ENCODE data around the gene AEBP1.

AEBP1 gene

DNA sequence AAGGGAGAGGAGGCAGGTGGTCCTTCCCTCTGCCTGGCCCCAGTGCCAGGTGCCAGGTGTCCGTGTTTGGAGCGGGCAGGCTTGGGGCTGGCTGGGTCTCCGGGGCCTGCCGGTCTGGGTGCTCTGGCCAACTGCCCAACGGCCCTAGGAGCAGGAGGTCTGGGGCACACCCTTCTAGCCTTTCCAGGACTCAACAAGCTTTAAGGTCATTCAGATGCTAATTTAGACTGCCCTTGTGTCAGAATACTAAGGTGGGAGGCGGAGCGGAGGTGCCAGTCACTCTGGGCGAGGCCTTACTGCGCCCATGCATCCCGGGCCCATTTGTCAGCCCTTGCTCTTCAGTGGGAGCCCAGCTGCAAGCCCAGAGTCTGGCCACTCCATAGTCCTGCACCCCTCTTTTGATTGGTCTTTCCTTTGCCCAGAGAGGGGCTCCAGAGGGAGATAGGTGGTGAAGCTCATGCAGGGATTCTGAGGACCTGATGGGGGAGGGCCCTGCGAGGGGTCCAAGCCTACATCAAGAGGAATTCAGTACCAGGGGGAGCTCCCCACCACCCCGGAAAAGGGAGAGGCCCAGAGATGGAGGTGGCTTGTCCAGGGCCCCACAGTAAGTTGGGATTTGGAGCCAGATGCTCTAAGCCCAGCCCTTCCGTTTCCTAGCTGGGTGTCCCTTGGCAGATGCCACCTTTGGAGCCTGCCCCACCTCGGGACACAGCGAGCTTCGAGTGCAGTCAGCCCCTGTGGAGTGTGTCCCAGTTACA, 40.1 kb upstream of the AEBP1 start:
- H3K9me3 Mint-ChIP-seq = no peaks in the 10 kb centered on the region
- H3K27ac Mint-ChIP-seq = no peak overlapping the region
- no peak overlapping the region for H3K4me3 Mint-ChIP-seq
- peaks cover 17% of the 10 kb centered on the region for H3K36me3 Mint-ChIP-seq (ENCODE audit: low read depth)
- H3K4me1 Mint-ChIP-seq (ENCODE audit: low read depth) = peaks cover 33% of the 10 kb centered on the region
- no peaks in the 10 kb centered on the region for H3K27me3 Mint-ChIP-seq

DNA sequence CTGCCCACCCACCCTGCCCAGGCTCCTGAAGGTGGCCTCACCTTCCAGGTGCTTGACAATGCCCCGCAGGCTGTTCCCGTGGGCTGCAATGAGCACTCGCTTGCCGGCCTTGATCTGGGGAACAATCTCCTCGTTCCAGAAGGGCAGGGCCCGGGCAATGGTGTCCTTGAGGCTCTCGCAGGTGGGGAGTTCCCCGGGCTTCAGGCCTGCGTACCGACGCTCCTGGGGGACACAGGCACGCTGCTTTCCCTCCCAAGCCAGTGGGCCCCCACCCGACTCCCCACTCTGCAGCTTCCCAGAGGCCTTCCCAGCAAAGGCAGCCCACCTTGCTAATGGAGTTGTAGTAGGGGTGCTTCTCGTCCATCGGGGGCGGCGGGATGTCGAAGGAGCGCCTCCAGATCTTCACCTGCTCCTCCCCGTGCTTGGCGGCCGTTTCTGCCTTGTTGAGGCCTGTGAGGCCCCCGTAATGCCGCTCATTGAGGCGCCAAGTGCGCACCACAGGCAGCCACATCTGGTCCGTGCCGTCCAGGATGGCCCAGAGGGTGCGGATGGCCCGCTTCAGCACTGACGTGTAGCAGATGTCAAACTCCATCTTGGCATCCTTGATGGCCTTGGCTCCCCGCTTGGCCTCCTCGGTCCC, 39.2 kb upstream of the AEBP1 start:
- no peaks in the 10 kb centered on the region for H3K9me3 Mint-ChIP-seq
- no peaks in the 10 kb centered on the region for H3K27me3 Mint-ChIP-seq
- H3K36me3 Mint-ChIP-seq (ENCODE audit: low read depth) = peaks cover 17% of the 10 kb centered on the region
- peaks cover 29% of the 10 kb centered on the region for H3K4me1 Mint-ChIP-seq (ENCODE audit: low read depth)
- no peak overlapping the region for H3K4me3 Mint-ChIP-seq
- H3K27ac Mint-ChIP-seq = peak overlapping the region; percentile 31

DNA sequence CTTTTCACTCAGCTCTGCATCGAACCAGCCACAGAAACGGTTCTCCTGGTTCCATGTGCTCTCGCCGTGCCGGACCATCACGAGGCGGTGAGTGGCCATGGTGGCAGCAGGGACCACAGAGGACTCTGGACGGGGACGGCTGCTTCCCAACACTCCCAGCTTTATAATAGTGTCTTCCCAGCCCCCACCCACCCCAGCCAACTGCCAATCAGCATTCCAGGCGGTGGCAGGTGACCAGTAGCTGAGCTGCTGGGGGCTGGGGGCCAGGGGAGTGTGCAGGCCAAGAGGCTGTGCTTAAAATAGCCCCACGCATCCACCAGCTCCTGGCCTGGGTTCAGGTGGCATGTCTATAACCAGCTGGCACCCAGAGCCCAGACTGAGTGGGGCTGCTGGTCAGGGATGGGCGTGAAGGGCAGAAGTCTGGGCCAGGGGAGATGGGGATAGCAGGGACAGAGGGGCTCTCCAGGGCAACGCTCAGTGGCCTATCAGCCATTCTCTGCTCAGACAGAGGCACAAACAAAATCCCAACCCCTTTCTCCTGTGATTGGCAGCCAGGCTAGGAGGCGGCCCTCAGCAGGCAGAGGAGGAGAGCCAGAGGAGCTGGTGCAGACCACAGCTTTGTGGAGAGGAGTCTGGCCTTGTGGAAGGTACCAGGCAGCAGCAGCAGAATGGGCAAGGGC, 38.6 kb upstream of the AEBP1 start, which contains the start of gene PGAM2:
TSS of gene PGAM2 (minus strand) at position 137 of the 680 bp plus-strand sequence. CDS start at position 99, 38 bp downstream.
- Mint-ChIP-seq H3K4me3 (no peak within 1 kb of the TSS), H3K27me3 (no peaks in the 10 kb centered on the region), H3K4me1 (ENCODE audit: low read depth) (peaks cover 27% of the 10 kb centered on the region), H3K9me3 (no peaks in the 10 kb centered on the region), H3K36me3 (ENCODE audit: low read depth) (peaks cover 14% of the 10 kb centered on the region), H3K27ac (peak within 1 kb of the TSS; percentile 31)

DNA sequence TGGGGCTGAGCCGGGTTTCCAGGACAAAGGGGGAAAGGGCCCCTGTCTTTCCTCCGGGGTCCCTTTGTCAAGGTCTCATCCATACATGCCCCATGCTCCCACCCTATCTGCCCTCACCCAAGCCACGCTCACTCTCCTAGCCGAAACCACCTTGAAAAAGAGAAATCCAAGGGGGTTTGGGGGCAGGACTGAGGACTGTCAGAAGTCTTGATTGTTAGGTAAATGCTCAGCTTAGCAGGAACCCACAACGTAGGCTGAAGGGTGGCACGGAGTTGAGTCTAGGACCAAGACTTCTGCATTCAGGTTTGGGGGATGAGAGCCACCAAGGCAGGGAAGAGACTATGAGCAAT, 38.1 kb upstream of the AEBP1 start:
- Mint-ChIP-seq H3K27ac (no peak overlapping the region), H3K27me3 (no peaks in the 10 kb centered on the region), H3K9me3 (no peaks in the 10 kb centered on the region), H3K36me3 (ENCODE audit: low read depth) (peaks cover 18% of the 10 kb centered on the region), H3K4me3 (no peak overlapping the region), H3K4me1 (ENCODE audit: low read depth) (peaks cover 31% of the 10 kb centered on the region)

DNA sequence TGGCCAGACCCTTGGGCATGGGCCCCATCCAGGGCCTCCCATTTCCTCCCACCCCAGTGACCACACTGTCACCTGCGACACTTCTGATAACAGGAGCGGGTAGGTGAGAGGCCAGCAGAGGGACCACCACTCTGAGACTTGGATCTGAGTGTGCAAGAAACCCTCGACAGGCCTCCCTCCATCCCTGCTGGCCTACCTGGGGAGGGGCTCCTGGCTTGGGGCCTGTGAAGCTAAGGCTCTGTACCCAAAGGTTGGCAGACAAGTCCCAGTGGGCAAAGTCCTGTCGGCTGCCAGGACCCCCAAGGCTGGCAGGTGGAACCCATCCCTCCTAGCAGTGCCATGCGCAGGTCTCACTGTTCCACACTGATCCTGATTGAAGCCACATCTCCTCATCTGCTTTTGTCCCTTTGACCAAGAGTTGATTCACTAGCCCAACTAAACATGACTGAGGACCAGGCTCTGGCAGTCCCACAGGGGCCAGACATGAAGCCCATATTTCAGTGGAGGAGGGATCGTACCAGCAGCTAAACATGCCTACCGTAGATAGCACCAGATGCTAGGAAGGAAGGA, 37.6 kb upstream of the AEBP1 start:
- Mint-ChIP-seq H3K9me3 (no peaks in the 10 kb centered on the region), H3K27ac (no peak overlapping the region)

DNA sequence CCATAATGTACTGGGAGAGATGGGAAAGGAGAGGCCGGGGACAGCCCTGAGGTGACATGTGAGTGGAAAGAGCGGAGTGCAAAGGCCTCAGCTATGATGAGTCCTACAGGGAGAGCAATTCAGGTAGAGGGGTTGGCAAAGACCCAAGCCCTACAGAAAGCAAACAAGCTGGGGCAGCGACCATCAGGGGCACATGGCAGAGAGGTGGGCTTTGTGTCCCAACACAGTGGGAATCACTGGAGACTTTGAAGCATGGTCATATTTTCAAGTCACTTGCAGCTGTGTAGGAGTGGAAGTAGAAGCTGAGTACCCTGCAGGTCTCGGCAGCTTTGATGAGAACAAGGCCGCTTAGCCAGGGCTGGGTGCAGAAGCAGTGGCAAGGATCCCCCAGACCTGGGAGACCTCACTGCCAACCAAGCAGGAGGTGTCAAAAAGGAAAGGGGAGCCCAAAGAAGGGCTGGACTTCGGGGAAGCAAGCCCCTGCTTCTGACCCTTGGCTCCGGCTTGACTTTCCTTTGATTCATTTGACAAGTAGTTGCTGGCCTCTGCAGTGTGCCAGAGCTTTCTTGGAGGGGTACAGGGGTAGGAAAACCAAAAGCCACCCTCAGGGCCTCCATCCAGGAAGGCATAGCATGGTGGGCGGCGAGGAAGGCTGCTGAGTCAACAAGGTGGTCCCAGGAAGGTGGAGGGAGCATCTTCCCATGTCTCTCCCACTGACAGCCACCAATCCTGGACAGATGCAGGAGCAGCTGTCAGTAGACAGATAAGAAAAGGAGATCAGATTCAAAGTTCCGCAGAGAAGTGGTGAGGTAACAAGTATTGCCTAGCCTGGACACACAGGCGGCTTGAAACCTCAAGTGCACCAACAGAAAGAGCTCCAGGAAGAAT, 36.8 kb upstream of the AEBP1 start:
- H3K4me1 Mint-ChIP-seq (ENCODE audit: low read depth) = peaks cover 35% of the 10 kb centered on the region
- no peak overlapping the region for H3K27ac Mint-ChIP-seq
- no peak overlapping the region for H3K4me3 Mint-ChIP-seq
- no peaks in the 10 kb centered on the region for H3K9me3 Mint-ChIP-seq
- no peaks in the 10 kb centered on the region for H3K27me3 Mint-ChIP-seq
- peaks cover 20% of the 10 kb centered on the region for H3K36me3 Mint-ChIP-seq (ENCODE audit: low read depth)

More for the DNA sequence above, 37.6 kb upstream of the AEBP1 start:
- H3K27me3 Mint-ChIP-seq = no peaks in the 10 kb centered on the region
- H3K4me1 Mint-ChIP-seq (ENCODE audit: low read depth) = peaks cover 33% of the 10 kb centered on the region
- H3K4me3 Mint-ChIP-seq = no peak overlapping the region
- H3K36me3 Mint-ChIP-seq (ENCODE audit: low read depth) = peaks cover 16% of the 10 kb centered on the region

DNA sequence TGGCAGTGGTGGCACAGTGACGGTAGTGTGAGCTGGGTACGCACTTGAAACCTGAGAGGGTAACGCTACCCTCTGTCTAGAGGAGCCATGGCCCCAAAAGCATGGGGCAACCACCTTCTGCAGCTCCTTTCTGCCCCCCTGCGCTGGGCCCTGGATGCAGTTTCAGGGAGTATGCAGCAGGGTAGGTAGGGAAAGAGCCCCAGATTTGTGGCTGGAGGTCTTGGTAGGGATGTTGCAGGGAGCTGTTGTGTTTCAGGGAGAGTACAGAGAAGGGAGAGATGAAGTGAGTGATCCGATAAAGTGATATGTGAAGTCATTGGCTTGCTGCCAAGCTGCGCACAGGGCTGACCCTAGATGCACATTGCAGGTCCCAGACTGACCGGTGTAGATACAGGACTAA, 36.1 kb upstream of the AEBP1 start:
- no peaks in the 10 kb centered on the region for H3K9me3 Mint-ChIP-seq
- H3K27me3 Mint-ChIP-seq = no peaks in the 10 kb centered on the region
- no peak overlapping the region for H3K4me3 Mint-ChIP-seq
- H3K36me3 Mint-ChIP-seq (ENCODE audit: low read depth) = peaks cover 25% of the 10 kb centered on the region
- H3K4me1 Mint-ChIP-seq (ENCODE audit: low read depth) = peaks cover 41% of the 10 kb centered on the region
- H3K27ac Mint-ChIP-seq = no peak overlapping the region

DNA sequence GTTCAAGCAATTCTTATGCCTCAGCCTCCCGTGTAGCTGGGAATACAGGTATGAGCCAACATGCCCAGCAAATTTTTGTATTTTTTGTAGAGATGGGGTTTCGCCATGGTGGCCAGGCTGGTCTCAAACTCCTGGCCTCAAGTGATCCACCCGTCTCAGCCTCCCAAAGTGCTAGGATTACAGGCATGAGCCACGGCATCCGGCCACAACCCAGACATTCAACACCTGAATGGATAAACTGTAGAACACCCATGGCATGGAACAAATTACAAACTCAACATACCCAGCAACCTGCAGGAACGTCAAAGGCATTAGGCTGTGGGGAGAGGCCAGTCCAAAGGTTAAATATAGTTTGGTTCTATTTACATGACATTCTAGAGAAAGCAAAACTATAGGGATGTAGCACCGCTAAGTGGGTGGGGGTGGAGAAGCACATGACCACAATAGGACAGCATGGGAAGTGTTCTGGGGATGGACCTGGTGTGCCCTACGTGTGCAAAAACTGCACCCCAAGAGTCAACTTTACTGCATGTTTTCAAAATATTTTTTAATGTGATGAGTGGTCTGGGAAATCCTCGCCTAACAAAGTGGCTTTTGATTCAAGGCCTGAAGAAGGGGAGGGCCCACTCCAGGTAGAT, 32.3 kb upstream of the AEBP1 start:
- no peaks in the 10 kb centered on the region for H3K27me3 Mint-ChIP-seq
- no peak overlapping the region for H3K27ac Mint-ChIP-seq
- H3K4me3 Mint-ChIP-seq = no peak overlapping the region
- peaks cover 54% of the 10 kb centered on the region for H3K36me3 Mint-ChIP-seq (ENCODE audit: low read depth)
- peaks cover 43% of the 10 kb centered on the region for H3K4me1 Mint-ChIP-seq (ENCODE audit: low read depth)
- H3K9me3 Mint-ChIP-seq = no peaks in the 10 kb centered on the region

DNA sequence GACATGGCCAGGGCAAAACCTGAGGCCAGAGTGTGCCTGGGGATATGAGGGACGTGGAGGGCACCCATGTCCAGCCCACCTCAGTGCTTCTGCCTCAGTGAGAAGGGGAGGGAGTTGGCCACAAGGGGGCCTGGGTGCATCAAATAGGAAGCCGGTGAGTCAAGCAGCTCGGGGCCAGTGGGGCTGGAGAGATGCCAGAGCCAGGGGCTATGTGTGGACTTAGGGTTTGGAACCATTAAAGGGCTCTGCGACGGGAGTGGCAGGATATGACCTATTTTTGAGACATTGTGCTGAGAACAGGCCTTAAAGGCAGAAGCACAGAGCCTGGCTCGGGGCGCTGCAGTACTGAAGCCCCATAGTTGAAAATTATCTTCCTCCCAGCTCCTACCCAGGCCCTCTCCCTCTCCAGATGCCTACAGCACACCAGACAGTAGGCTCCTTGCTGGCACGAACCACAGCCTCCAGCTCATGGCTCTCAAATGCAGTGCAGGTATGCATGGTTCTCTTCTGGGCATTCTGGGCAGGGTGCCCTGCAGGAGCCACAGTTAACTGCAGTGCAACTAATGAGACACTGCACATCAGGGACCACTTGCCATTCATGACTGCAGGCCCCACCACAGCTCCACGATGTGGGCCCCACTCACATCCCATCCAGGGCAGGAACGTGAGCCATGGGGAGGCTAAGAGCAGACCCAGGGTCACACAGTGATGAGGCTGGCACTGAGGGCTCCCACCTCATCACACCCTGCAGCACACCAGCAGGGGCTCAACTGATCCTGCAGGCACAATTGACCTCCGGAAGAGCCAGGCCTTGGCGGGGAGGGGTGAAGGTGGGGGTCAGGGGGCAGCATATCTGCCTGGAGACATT, 31.5 kb upstream of the AEBP1 start:
- Mint-ChIP-seq H3K27ac (no peak overlapping the region), H3K4me1 (ENCODE audit: low read depth) (peaks cover 47% of the 10 kb centered on the region), H3K9me3 (no peaks in the 10 kb centered on the region), H3K27me3 (no peaks in the 10 kb centered on the region), H3K36me3 (ENCODE audit: low read depth) (peaks cover 61% of the 10 kb centered on the region), H3K4me3 (no peak overlapping the region)

DNA sequence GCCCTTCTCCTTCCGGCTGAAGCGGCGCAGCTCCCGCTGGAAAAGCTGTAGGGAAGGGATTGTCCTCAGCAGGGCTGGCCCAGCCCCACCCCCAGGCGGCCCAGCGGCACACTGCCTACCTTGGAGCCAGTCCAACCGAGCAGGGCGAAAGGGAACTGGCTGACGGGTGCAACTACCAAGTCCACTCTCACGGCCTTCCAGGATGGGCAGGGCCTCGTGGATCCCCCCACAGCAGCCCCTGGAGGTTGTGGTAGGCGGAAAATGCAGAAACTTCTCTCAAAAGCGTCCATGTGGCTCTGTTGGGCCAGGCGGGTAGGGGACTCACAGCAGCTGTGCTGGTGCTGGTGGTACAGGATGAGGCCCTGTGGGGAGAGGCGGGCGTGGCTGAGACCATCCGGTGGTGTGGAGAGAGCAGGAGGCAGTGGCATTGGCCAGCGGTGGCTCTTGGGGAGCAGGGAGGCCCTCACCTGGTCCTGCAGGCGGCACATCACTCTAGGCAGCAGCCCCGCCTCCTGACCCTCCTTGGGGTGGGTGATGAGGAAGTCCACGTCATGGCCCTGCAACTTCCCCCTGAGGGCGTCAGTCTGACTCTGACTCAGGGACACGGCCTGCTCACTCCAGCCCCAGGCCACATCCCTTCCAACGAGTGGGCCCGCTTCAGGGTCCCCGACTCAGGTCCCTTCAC, 30.3 kb upstream of the AEBP1 start:
- no peaks in the 10 kb centered on the region for H3K27me3 Mint-ChIP-seq
- H3K27ac Mint-ChIP-seq = peak overlapping the region; percentile 61
- H3K4me3 Mint-ChIP-seq = no peak overlapping the region
- H3K36me3 Mint-ChIP-seq (ENCODE audit: low read depth) = peaks cover 73% of the 10 kb centered on the region
- H3K9me3 Mint-ChIP-seq = no peaks in the 10 kb centered on the region
- peaks cover 50% of the 10 kb centered on the region for H3K4me1 Mint-ChIP-seq (ENCODE audit: low read depth)

DNA sequence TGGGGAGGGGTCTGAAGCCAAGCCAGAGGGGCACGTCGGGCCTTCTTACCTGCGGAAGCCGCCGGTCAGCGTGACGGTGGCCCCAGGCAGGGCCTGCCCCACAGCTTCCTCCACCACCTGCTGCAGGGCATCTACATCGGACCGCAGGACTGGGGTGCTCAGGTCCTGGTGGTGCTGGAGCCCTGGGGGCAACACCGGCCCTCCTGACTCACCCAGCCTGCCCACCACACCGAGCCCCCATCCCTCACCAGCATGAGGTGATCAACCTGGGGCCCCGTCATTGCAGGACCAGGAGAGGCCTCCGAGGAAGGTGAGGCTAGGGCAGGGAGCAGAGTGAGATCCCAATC, 29.8 kb upstream of the AEBP1 start:
- Mint-ChIP-seq H3K27ac (no peak overlapping the region), H3K4me1 (ENCODE audit: low read depth) (peaks cover 54% of the 10 kb centered on the region), H3K27me3 (no peaks in the 10 kb centered on the region), H3K4me3 (no peak overlapping the region), H3K9me3 (no peaks in the 10 kb centered on the region), H3K36me3 (ENCODE audit: low read depth) (peaks cover 77% of the 10 kb centered on the region)

DNA sequence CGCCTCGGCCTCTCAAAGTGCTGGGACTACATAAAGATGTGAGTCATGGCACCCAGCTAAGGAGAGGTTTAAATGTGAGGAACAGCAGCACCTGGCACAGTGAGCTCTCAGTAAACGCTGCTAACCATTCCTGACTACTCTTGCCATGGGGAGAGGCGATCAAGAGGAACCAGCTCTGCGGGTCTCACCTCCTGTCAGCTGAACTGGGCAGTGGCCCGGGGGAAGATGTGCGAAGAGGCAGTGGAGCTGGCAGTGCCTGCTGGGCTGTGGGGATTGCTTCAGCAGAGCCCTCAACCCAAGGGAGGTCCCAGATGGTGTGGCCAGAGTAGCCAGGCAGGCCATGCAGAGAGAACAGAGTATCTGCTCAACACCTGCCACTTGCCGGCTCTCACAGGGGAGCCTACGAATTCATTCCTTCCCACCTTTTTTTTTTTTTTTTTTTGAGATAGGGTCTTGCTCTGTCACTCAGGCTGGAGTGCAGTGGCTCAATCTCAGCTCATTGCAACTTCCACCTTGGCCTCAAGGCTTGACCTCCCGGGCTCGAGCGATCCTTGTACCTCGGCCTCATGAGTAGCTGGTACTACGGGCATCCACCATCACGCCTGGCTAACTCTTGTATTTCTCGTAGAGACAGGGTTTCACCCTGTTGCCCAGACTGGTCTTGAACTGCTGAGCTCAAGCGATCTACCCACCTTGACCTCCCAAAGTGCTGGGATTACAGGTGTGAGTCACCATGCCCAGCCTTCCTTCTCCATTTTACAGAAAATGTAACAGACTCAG, 28.7 kb upstream of the AEBP1 start:
- Mint-ChIP-seq H3K9me3 (no peaks in the 10 kb centered on the region), H3K27me3 (no peaks in the 10 kb centered on the region), H3K4me3 (no peak overlapping the region), H3K36me3 (ENCODE audit: low read depth) (peaks cover 71% of the 10 kb centered on the region), H3K4me1 (ENCODE audit: low read depth) (peaks cover 62% of the 10 kb centered on the region), H3K27ac (peak overlapping the region; percentile 40)
